ENCODE results near the gene ROPN1L. TPM values are rescaled to one million over a fixed set of nuclear protein-coding genes. Genes with fewer than 3 reads are reported as not detected.

Gene ROPN1L
- total RNA-seq, 1 experiment from 2014 or later: 0.82 TPM

DNA sequence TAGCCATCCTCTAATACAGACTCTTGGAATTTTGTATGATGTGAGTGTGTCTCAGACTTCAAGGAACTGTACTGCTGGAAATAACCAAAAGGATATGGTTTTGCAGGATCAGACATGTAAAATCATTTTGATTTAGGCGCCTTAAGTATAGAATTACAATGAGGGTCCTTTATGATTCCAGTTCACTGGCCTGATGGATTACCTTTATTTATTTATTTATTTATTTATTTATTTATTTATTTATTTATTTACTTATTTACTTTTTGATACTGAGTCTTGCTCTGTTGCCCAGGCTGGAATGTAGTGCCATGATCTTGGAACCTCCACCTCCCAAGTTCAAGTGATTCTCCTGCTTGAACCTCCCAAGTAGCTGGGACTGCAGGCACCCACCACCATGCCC is 37.9 kb upstream of the ROPN1L start:
- TF ChIP-seq, protein P1, sequence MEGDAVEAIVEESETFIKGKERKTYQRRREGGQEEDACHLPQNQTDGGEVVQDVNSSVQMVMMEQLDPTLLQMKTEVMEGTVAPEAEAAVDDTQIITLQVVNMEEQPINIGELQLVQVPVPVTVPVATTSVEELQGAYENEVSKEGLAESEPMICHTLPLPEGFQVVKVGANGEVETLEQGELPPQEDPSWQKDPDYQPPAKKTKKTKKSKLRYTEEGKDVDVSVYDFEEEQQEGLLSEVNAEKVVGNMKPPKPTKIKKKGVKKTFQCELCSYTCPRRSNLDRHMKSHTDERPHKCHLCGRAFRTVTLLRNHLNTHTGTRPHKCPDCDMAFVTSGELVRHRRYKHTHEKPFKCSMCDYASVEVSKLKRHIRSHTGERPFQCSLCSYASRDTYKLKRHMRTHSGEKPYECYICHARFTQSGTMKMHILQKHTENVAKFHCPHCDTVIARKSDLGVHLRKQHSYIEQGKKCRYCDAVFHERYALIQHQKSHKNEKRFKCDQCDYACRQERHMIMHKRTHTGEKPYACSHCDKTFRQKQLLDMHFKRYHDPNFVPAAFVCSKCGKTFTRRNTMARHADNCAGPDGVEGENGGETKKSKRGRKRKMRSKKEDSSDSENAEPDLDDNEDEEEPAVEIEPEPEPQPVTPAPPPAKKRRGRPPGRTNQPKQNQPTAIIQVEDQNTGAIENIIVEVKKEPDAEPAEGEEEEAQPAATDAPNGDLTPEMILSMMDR (IDR thresholded peaks at IDR 0.05; ENCODE audit: unreplicated experiment): no peak
- BruUV-seq (replicated peaks): no TSS peak
- no peak overlapping the region for H3K4me3 Mint-ChIP-seq (ENCODE audit: unreplicated experiment)
- H3K4me1 Mint-ChIP-seq (ENCODE audit: insufficient read depth, unreplicated experiment): no peaks in the 10 kb centered on the region
- no peak for DNase-seq (ENCODE audit: unreplicated experiment)
- no peaks in the 10 kb centered on the region for H3K27me3 Mint-ChIP-seq (ENCODE audit: insufficient read depth, unreplicated experiment)
- no peaks in the 10 kb centered on the region for H3K9me3 Mint-ChIP-seq (ENCODE audit: unreplicated experiment)
- intact Hi-C loops (cut with micrococcal nuclease): loop anchor here (5.0 kb wide), 1 partner anchor 47 kb away; no protein-coding TSS in a partner anchor
- H3K27ac Mint-ChIP-seq (ENCODE audit: low read depth, unreplicated experiment): no peak overlapping the region
- POLR2A ChIA-PET: no interaction called here
- H3K36me3 Mint-ChIP-seq (ENCODE audit: insufficient read depth, unreplicated experiment): peaks cover 72% of the 10 kb centered on the region
- CTCF ChIA-PET: no interaction called here

DNA sequence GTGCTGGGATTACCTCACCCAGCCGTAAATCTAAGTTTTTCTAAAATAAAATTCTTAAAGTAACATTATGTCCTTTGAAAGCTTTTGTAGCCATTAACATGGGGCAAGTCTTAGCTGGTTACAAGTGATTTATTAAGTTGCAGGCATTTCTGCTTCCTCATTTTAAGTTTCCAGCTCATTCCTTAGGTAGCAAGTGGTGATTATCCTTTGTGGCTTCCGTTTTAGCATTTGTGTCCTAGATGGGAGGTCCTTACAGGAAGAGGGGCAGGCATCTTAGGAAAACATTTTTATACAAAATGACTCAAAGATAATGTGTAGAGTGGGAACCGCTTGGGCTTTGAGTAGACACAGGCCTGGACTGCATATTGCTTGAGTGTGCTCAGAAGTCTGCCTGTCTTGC is 35.0 kb upstream of the ROPN1L start:
- Mint-ChIP-seq H3K9me3 (ENCODE audit: unreplicated experiment) (no peaks in the 10 kb centered on the region), H3K27ac (ENCODE audit: low read depth, unreplicated experiment) (no peak overlapping the region), H3K36me3 (ENCODE audit: insufficient read depth, unreplicated experiment) (peaks cover 85% of the 10 kb centered on the region), H3K4me3 (ENCODE audit: unreplicated experiment) (no peak overlapping the region), H3K27me3 (ENCODE audit: insufficient read depth, unreplicated experiment) (no peaks in the 10 kb centered on the region), H3K4me1 (ENCODE audit: insufficient read depth, unreplicated experiment) (no peaks in the 10 kb centered on the region)
- BruUV-seq (replicated peaks): no TSS peak
- TF ChIP-seq, protein P1 (IDR thresholded peaks at IDR 0.05; ENCODE audit: unreplicated experiment): no peak
- intact Hi-C loops (cut with micrococcal nuclease): no loop called here
- no peak for DNase-seq (ENCODE audit: unreplicated experiment)
- POLR2A ChIA-PET: no interaction called here
- CTCF ChIA-PET: no interaction called here

DNA sequence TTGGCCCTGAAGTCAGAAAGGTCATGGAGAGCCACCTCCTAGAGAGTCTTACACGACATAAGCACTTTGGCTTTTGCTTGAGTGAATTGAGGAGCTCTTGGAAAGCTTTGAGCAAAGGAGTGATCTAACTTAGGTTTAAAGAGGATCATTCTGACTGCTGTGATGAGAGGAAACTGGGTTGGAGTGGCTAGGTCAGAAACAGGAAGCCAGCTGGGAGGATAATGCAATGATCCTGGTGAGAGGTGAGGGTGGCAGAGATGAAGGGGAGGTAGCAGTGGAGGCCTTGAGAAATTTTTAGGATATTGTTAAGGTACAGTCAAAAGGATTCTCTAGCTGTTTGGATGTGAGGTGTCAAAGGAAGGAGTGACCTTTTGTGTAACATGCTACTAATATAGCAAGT is 32.2 kb upstream of the ROPN1L start:
- H3K27ac Mint-ChIP-seq (ENCODE audit: low read depth, unreplicated experiment): no peak overlapping the region
- TF ChIP-seq, protein P1 (IDR thresholded peaks at IDR 0.05; ENCODE audit: unreplicated experiment): no peak

DNA sequence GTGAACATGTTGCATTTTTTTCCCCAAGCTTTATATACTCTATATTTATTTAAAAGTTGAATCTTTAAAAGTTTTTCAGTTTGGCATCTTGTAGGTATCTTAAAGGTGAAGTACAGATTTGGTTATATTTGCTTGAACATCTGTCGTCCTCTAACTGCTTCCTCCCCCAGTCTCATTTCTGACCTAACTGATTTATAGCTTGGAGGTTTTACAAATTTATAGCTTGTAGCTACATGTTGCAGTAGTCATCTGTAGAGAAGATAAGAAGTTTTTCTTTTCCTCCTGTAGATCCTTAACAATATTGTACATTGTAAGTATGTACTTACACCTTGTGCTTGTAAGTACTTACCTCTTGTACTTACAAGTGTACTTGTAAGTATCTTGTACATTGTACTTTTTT is 31.0 kb upstream of the ROPN1L start:
- H3K27ac Mint-ChIP-seq (ENCODE audit: low read depth, unreplicated experiment): no peak overlapping the region
- CTCF ChIA-PET: interaction anchor here (0.7 kb wide), 1 partner anchor 19 kb away, joined by 5 read pairs; no protein-coding TSS in a partner anchor
- BruUV-seq (replicated peaks): no TSS peak

More for the DNA sequence above, 32.2 kb upstream of the ROPN1L start:
- no peak overlapping the region for H3K4me3 Mint-ChIP-seq (ENCODE audit: unreplicated experiment)
- CTCF ChIA-PET: interaction anchor here (0.6 kb wide), 3 partner anchors 8 to 15 kb away, joined by 3 to 5 read pairs (median 3); no protein-coding TSS in a partner anchor
- intact Hi-C loops (cut with micrococcal nuclease): no loop called here
- peaks cover 87% of the 10 kb centered on the region for H3K36me3 Mint-ChIP-seq (ENCODE audit: insufficient read depth, unreplicated experiment)
- BruUV-seq (replicated peaks): no TSS peak
- no peak for DNase-seq (ENCODE audit: unreplicated experiment)
- H3K27me3 Mint-ChIP-seq (ENCODE audit: insufficient read depth, unreplicated experiment): no peaks in the 10 kb centered on the region
- POLR2A ChIA-PET: interaction anchor here (0.7 to 0.9 kb wide), 2 partner anchors 10 to 31 kb away, joined by 3 to 4 read pairs; no protein-coding TSS in a partner anchor
- H3K9me3 Mint-ChIP-seq (ENCODE audit: unreplicated experiment): no peaks in the 10 kb centered on the region
- H3K4me1 Mint-ChIP-seq (ENCODE audit: insufficient read depth, unreplicated experiment): no peaks in the 10 kb centered on the region

More for the DNA sequence above, 31.0 kb upstream of the ROPN1L start:
- Mint-ChIP-seq H3K4me3 (ENCODE audit: unreplicated experiment) (no peak overlapping the region), H3K4me1 (ENCODE audit: insufficient read depth, unreplicated experiment) (no peaks in the 10 kb centered on the region), H3K9me3 (ENCODE audit: unreplicated experiment) (no peaks in the 10 kb centered on the region), H3K36me3 (ENCODE audit: insufficient read depth, unreplicated experiment) (peaks cover 96% of the 10 kb centered on the region), H3K27me3 (ENCODE audit: insufficient read depth, unreplicated experiment) (no peaks in the 10 kb centered on the region)
- POLR2A ChIA-PET: interaction anchor here (0.7 to 1.2 kb wide), 2 partner anchors 100 to 1563 kb away, joined by 3 read pairs; no protein-coding TSS in a partner anchor
- intact Hi-C loops (cut with micrococcal nuclease): no loop called here
- no peak for DNase-seq (ENCODE audit: unreplicated experiment)
- TF ChIP-seq, protein P1 (IDR thresholded peaks at IDR 0.05; ENCODE audit: unreplicated experiment): no peak
